ENCODE data around the gene GJB2.
A peak's percentile ranks its signal among the peaks of the same experiment; 100 is the strongest.

Gene GJB2

DNA sequence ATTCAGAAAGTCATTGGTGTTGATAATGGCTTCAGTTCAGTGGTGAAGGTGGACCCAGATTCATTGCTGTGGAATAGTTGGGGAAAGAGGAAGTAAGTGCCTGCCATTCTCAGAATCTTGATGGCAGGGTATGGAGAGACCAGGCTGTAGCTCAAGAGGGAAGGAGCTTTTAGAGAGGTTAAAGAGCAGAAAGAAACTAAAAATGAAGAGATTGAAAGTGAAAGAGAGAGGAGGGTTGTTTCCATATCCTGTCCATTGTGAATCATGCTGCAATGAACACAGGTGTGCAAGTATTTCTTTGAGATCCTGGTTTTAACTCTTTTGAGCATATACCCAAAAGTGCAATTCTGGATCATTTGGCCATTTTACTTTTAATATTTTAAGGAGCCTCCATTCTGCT is 26.8 kb upstream of the GJB2 start:
- Histone ChIP-seq H3K4me3 (ENCODE audit: extremely low read depth, insufficient read depth, low read length, poor library complexity, severe bottlenecking) (no peak overlapping the region), H3K36me3 (ENCODE audit: control insufficient read depth, insufficient read depth, low read length) (no peaks in the 10 kb centered on the region), H3K27ac (ENCODE audit: low read depth, low read length, severe bottlenecking) (no peak overlapping the region), H3K4me1 (ENCODE audit: control insufficient read depth, insufficient read depth, low read length, poor library complexity, severe bottlenecking) (no peaks in the 10 kb centered on the region), H3K9me3 (ENCODE audit: control insufficient read depth, low read length) (no peaks in the 10 kb centered on the region)

DNA sequence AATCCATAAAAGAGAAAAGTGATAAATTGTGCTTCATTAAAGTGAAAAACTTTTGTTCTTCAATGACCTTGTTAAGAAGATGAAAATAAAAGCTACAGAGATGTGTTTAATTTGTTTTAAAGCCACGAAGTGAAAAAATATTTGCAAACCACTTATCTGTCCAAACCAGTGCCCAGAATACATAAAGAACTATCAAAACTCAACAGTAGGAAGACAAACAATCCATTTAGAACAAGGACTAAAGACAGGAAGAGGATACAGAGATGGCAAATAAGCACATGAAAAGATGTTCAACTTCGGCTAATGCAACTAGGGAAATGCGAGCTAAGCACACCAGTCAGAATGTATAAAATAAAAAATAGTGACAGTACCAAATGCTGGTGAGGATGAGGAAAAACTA is 24.4 kb upstream of the GJB2 start:
- Histone ChIP-seq H3K27ac (ENCODE audit: low read depth, low read length, severe bottlenecking) (no peak overlapping the region), H3K36me3 (ENCODE audit: control insufficient read depth, insufficient read depth, low read length) (no peaks in the 10 kb centered on the region), H3K4me1 (ENCODE audit: control insufficient read depth, insufficient read depth, low read length, poor library complexity, severe bottlenecking) (no peaks in the 10 kb centered on the region), H3K9me3 (ENCODE audit: control insufficient read depth, low read length) (no peaks in the 10 kb centered on the region), H3K4me3 (ENCODE audit: extremely low read depth, insufficient read depth, low read length, poor library complexity, severe bottlenecking) (no peak overlapping the region)
- WGBS, 2 experiments (ENCODE audit: insufficient coverage in 2 of 2): 79 to 95% methylated on average over 2 of the region's 3 CpGs

DNA sequence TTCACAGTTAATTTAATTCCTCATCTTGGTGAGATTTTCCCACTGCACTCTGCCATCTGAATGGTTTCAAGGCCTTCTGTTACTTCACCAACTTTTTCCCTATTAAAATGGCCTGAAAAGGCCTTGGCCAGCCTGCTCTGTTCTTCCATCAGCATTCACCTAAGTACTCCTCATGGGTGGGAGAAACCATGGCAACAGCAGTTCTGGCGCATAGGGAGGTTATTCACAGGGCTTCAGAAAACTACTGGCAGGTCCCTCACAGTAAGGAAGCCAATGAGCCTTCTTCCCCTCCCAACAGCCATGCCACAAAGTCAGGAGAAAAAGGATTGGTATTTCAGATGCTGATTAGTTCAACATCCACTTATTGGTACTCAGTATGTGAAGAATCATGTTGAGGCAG is 17.2 kb upstream of the GJB2 start:
- Histone ChIP-seq H3K4me1 (ENCODE audit: control insufficient read depth, insufficient read depth, low read length, poor library complexity, severe bottlenecking) (no peaks in the 10 kb centered on the region), H3K36me3 (ENCODE audit: control insufficient read depth, insufficient read depth, low read length) (no peaks in the 10 kb centered on the region), H3K4me3 (ENCODE audit: extremely low read depth, insufficient read depth, low read length, poor library complexity, severe bottlenecking) (no peak overlapping the region), H3K9me3 (ENCODE audit: control insufficient read depth, low read length) (no peaks in the 10 kb centered on the region), H3K27ac (ENCODE audit: low read depth, low read length, severe bottlenecking) (no peak overlapping the region)
- 80% methylated on average over 1 of the region's 1 CpG; no CpG with 5 or more reads in 1 of the 2 experiments for WGBS, 2 experiments (ENCODE audit: insufficient coverage in 2 of 2)

DNA sequence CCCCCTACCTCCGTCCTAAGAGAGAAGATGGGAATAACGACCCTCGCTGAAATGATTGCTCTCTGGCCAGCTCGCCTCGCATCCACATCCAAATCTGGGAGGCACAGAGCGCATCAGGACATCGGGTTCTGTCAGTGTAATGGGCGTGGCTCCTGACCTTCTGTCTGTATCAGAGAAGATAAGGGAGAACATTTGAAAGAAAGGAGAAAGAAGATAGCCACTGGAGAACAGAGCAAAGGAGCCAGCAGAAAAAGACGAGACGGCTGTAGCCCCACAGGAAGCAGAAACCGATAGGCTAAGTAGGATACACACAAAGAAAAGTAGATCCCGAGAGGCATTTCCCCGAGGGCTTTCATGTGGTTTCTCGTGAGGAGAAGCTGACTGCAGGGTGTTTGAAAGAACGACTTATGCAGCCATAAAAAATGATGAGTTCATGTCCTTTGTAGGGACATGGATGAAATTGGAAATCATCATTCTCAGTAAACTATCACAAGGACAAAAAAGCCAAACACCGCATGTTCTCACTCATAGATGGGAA is 14.0 kb upstream of the GJB2 start:
- Histone ChIP-seq H3K36me3 (ENCODE audit: control insufficient read depth, insufficient read depth, low read length) (no peaks in the 10 kb centered on the region), H3K4me3 (ENCODE audit: extremely low read depth, insufficient read depth, low read length, poor library complexity, severe bottlenecking) (no peak overlapping the region), H3K9me3 (ENCODE audit: control insufficient read depth, low read length) (no peaks in the 10 kb centered on the region), H3K27ac (ENCODE audit: low read depth, low read length, severe bottlenecking) (no peak overlapping the region), H3K4me1 (ENCODE audit: control insufficient read depth, insufficient read depth, low read length, poor library complexity, severe bottlenecking) (no peaks in the 10 kb centered on the region)
- 87 to 90% methylated on average over 11 to 15 of the region's 16 CpGs for WGBS, 2 experiments (ENCODE audit: insufficient coverage in 2 of 2)

DNA sequence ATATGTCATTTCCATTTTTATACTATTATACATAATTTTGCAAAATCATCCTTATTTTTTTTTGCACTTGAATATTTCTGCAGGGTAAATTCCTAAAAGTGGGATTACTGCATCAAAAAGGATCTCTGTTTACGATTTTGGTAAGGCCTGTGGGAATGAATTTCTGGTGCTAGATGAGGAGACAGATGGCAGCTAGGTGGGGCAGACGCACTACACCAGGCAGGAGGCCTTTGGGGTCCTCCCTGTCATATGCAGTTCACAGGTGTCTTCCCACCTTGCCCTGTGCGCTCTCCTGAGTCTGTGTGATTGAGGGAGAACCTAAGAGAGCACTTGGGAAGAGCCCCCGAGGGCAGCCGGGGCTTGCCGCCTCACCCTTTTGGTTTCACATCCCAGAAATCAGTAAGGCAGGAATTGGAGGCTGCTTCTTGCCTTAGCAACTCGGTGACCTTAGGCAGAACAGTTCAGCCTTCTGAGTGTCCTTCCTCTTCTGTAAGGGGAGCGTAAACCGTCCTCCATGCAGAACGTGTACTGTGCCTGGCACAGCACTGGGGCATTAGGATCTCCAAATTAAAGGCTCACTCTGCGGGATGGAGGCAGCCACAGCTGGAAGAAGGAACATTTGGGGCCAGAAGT is 13.4 kb upstream of the GJB2 start:
- 88 to 89% methylated on average over 8 to 9 of the region's 11 CpGs for WGBS, 2 experiments (ENCODE audit: insufficient coverage in 2 of 2)
- Histone ChIP-seq H3K9me3 (ENCODE audit: control insufficient read depth, low read length) (no peaks in the 10 kb centered on the region), H3K4me1 (ENCODE audit: control insufficient read depth, insufficient read depth, low read length, poor library complexity, severe bottlenecking) (no peaks in the 10 kb centered on the region), H3K27ac (ENCODE audit: low read depth, low read length, severe bottlenecking) (no peak overlapping the region), H3K36me3 (ENCODE audit: control insufficient read depth, insufficient read depth, low read length) (no peaks in the 10 kb centered on the region), H3K4me3 (ENCODE audit: extremely low read depth, insufficient read depth, low read length, poor library complexity, severe bottlenecking) (no peak overlapping the region)

DNA sequence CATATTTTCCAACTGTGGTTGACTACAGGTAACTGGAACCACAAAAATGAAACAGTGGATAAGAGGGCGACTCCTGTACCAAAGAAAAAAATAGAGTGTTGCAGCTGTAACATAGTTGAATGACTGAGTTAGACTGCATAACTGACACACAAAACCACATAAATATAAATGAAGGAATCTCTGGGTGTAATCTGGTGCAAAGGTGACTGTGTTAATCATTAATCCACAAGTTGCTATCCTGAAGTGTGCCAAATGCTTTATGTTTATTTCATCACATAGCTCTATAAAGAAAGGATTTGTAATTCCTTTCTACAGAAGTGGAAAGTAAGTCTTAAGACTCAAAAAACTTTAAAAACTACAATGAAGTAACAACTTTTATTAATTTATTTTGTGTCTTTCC is 6.0 kb upstream of the GJB2 start:
- WGBS, 2 experiments (ENCODE audit: insufficient coverage in 2 of 2): no CpG with 5 or more reads among the region's 1 CpG
- H3K36me3 ChIP-seq (ENCODE audit: control insufficient read depth, insufficient read depth, low read length): no peaks in the 10 kb centered on the region
- H3K4me1 ChIP-seq (ENCODE audit: control insufficient read depth, insufficient read depth, low read length, poor library complexity, severe bottlenecking): peaks cover 1% of the 10 kb centered on the region
- no peak overlapping the region for H3K27ac ChIP-seq (ENCODE audit: low read depth, low read length, severe bottlenecking)
- H3K4me3 ChIP-seq (ENCODE audit: extremely low read depth, insufficient read depth, low read length, poor library complexity, severe bottlenecking): no peak overlapping the region
- H3K9me3 ChIP-seq (ENCODE audit: control insufficient read depth, low read length): no peaks in the 10 kb centered on the region

DNA sequence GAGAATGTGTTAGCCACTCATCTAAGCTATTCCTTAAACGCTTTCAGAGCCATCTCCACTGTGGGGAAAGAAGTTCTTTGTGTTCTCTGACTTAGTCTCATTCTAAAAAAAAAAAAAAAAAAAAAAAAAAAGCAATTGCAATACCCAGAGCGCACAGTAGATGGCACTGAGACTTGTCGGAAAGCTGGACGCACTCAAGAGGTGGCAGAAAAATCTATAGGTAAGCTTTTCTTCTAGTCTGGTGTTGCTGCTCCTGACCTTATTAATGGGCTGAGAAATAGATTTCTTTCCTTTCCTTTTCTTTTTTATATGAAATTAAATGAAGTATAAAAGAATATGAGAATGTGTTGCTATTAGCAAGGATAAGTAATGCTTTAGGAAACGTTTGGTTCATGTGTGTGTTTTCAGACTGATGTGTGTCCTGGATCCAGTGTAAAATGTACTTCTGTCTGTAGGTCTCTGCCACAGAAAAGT is 4.7 kb upstream of the GJB2 start:
- 43 to 73% methylated on average over 1 of the region's 5 CpGs for WGBS, 2 experiments (ENCODE audit: insufficient coverage in 2 of 2)
- no peaks in the 10 kb centered on the region for H3K9me3 ChIP-seq (ENCODE audit: control insufficient read depth, low read length)
- peaks cover 11% of the 10 kb centered on the region for H3K4me1 ChIP-seq (ENCODE audit: control insufficient read depth, insufficient read depth, low read length, poor library complexity, severe bottlenecking)
- H3K36me3 ChIP-seq (ENCODE audit: control insufficient read depth, insufficient read depth, low read length): no peaks in the 10 kb centered on the region
- no peak overlapping the region for H3K4me3 ChIP-seq (ENCODE audit: extremely low read depth, insufficient read depth, low read length, poor library complexity, severe bottlenecking)
- no peak overlapping the region for H3K27ac ChIP-seq (ENCODE audit: low read depth, low read length, severe bottlenecking)

DNA sequence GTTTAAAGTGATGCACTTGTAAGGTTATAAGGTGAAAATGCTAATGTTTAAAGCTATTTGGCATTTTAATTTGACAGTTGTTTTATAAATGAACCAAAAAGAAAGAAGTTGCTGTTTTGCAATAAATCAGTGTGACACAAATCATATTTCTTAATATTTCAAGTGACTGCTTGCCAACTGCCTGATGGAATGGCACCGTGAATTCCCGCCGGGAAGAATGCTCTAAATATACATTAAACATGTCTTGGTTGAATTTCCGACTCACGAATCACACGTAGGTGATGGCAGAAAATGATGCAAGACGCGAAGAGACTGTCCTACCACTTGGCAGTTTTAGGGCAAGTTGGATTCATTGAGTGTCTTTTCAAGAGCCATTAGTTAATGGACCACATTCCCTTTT is 3.1 kb upstream of the GJB2 start:
- H3K9me3 ChIP-seq (ENCODE audit: control insufficient read depth, low read length): no peaks in the 10 kb centered on the region
- H3K4me3 ChIP-seq (ENCODE audit: extremely low read depth, insufficient read depth, low read length, poor library complexity, severe bottlenecking): no peak overlapping the region
- H3K27ac ChIP-seq (ENCODE audit: low read depth, low read length, severe bottlenecking): no peak overlapping the region
- H3K36me3 ChIP-seq (ENCODE audit: control insufficient read depth, insufficient read depth, low read length): no peaks in the 10 kb centered on the region
- peaks cover 17% of the 10 kb centered on the region for H3K4me1 ChIP-seq (ENCODE audit: control insufficient read depth, insufficient read depth, low read length, poor library complexity, severe bottlenecking)
- 86% methylated on average over 6 of the region's 8 CpGs; no CpG with 5 or more reads in 1 of the 2 experiments for WGBS, 2 experiments (ENCODE audit: insufficient coverage in 2 of 2)

DNA sequence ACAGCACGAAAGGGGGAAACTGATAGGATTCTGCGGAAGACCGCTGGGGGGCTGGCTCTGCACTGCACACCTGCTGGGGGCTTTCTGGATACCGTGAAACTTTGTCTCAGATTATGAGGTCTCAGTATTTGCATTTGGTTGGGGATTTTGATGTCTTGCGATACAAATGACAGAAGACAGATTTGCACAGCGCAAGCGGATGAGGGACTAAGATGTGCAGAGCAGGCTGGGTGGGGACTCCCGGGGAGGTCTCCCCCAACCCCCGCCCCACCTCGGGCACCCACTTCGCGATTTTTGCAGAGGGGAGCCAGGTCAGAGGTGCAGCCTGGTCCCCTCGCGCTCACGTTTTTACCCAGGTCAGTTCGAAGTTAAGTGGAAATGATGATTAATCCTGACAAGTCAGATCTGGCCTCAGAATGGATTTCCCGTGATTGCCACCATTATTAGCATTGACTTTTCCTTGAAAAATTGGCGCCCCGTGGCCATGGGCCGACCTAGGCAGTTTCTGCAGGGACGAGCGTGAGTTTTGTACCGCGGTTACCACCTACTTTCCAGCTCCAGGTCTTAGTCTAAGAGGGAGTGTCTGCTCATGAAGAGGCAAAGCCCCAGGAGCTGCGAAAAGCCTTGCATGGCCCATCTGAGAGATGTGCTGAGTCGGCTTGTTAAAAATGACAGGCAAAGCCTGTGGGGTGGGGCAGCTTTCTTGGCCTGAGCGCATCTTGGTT is 1.3 kb upstream of the GJB2 start:
- Histone ChIP-seq H3K4me3 (ENCODE audit: extremely low read depth, insufficient read depth, low read length, poor library complexity, severe bottlenecking) (no peak overlapping the region), H3K9me3 (ENCODE audit: control insufficient read depth, low read length) (no peaks in the 10 kb centered on the region), H3K27ac (ENCODE audit: low read depth, low read length, severe bottlenecking) (no peak overlapping the region), H3K4me1 (ENCODE audit: control insufficient read depth, insufficient read depth, low read length, poor library complexity, severe bottlenecking) (peaks cover 17% of the 10 kb centered on the region), H3K36me3 (ENCODE audit: control insufficient read depth, insufficient read depth, low read length) (no peaks in the 10 kb centered on the region)
- whole genome bisulfite sequencing, 2 experiments (ENCODE audit: insufficient coverage in 2 of 2): 11 to 15% methylated on average over 16 to 21 of the region's 27 CpGs

DNA sequence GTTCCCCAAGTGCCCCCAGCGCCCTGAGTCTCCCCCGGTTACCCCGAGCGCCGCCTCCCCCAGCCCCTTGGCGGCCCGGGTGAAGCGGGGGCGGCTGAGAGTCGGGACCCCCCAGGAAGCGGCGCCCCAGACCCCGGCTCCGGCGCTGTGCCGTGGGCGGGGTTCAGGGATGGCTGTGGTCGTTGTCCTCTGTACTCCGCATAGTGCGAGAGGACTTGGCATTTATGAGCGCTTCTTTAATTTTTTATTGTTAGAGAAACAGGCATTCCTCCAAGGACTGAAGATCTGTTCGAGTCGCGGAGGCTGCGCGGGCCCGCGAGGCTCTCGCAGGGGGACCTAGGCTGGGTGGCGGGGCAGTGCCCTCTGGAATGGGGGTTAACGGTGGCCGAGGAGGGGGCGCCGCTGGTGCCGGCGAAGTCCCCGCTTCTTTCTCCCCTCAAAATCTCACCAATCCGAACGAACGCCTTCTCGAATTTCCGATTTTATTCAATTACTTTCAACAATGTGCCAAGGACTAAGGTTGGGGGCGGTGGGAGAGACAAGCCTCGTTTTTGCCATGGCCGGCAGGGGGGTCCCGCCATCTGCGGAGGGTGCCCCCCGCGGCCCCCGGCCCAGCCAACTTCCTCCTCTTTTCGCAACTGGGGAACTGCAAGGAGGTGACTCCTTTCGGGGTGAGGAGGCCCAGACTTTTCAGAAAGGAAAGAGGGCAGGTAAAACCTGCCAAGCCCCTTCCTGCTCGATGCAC is 596 bp upstream of the GJB2 start:
- H3K4me1 ChIP-seq (ENCODE audit: control insufficient read depth, insufficient read depth, low read length, poor library complexity, severe bottlenecking): peaks cover 17% of the 10 kb centered on the region
- no peaks in the 10 kb centered on the region for H3K36me3 ChIP-seq (ENCODE audit: control insufficient read depth, insufficient read depth, low read length)
- no peak overlapping the region for H3K27ac ChIP-seq (ENCODE audit: low read depth, low read length, severe bottlenecking)
- 1 to 3% methylated on average over 25 to 29 of the region's 53 CpGs for WGBS, 2 experiments (ENCODE audit: insufficient coverage in 2 of 2)
- peak overlapping the region; percentile 40 for H3K4me3 ChIP-seq (ENCODE audit: extremely low read depth, insufficient read depth, low read length, poor library complexity, severe bottlenecking)
- H3K9me3 ChIP-seq (ENCODE audit: control insufficient read depth, low read length): no peaks in the 10 kb centered on the region

Data from mesodermal cell (in vitro differentiated cells).